Sigmoid colon (tissue), 4 donors: ENCODE measurements around the gene MAST2.

Source experiments
- CTCF ChIP-seq, 4 experiments: fragments of 450-650 bp in 3 of 4; fragments of 200-600 bp in 1 of 4; IDR thresholded peaks; one replicate each; pipeline ENCODE4 v1.5.1; 2016 to 2019; ENCODE audit warnings: antibody characterized with exemption in 4 of 4, mild to moderate bottlenecking in 3 of 4, moderate library complexity in 2 of 4
- EP300 ChIP-seq, 4 donors: sonication (generic); formaldehyde crosslinking; IDR thresholded peaks; one replicate each; pipeline ENCODE4 v1.6.1; 2017; ENCODE audit warnings: antibody characterized with exemption in 4 of 4
- POLR2A ChIP-seq, 2 donors: fragments of 450-650 bp; IDR thresholded peaks; one replicate each; pipeline ENCODE4 v1.6.1; 2016; ENCODE audit warnings: antibody characterized with exemption in 2 of 2, mild to moderate bottlenecking in 2 of 2, moderate library complexity in 2 of 2
- POLR2AphosphoS5 ChIP-seq, 4 donors: sonication (generic); formaldehyde crosslinking; IDR thresholded peaks; one replicate each; pipeline ENCODE4 v1.6.1; 2017; ENCODE audit warnings: antibody characterized with exemption in 4 of 4

- TF ChIP-seq POLR2AphosphoS5 (IDR thresholded peaks at IDR 0.05) (no peak), CTCF (IDR thresholded peaks at IDR 0.05) (no peak), EP300 (IDR thresholded peaks at IDR 0.05) (no peak), POLR2A (IDR thresholded peaks at IDR 0.05) (no peak)
Observed at GRCh38 chr1:45887156-45887842, 83.9 kb downstream of the MAST2 start.
